Osteocyte (in vitro differentiated cells): ENCODE measurements around the gene ST7. TPM values are rescaled to one million over a fixed set of nuclear protein-coding genes. Genes with fewer than 3 reads are reported as not detected.
A peak's percentile ranks its signal among the peaks of the same experiment; 100 is the strongest.
"Not testable (repeated sequence)": the region's sequence is repeated elsewhere in the genome, so short reads cannot be mapped to it uniquely, and the experiment has no call there.

Source experiments
- DNase-seq: peaks from one replicate; pipeline ENCODE4 v3.0.0; 2021; ENCODE audit warnings: mixed read lengths; ENCODE audit not compliant: unreplicated experiment; ENCODE audit errors: extremely low spot score
- H3K27ac Mint-ChIP-seq: one replicate; pipeline ENCODE4 v1.8.0; 2021; ENCODE audit warnings: mild to moderate bottlenecking, mixed read lengths; ENCODE audit not compliant: unreplicated experiment
- H3K27me3 Mint-ChIP-seq: one replicate; pipeline ENCODE4 v1.8.0; 2021; ENCODE audit warnings: mixed read lengths; ENCODE audit not compliant: unreplicated experiment
- H3K36me3 Mint-ChIP-seq: one replicate; pipeline ENCODE4 v1.8.0; 2021; ENCODE audit warnings: mixed read lengths; ENCODE audit not compliant: unreplicated experiment
- H3K4me1 Mint-ChIP-seq: one replicate; pipeline ENCODE4 v1.8.0; 2021; ENCODE audit warnings: mixed read lengths; ENCODE audit not compliant: unreplicated experiment
- H3K4me3 Mint-ChIP-seq: one replicate; pipeline ENCODE4 v1.8.0; 2021; ENCODE audit warnings: mild to moderate bottlenecking, moderate library complexity, mixed read lengths; ENCODE audit not compliant: unreplicated experiment
- H3K9me3 Mint-ChIP-seq: one replicate; pipeline ENCODE4 v1.8.0; 2021; ENCODE audit warnings: mixed read lengths; ENCODE audit not compliant: unreplicated experiment
- total RNA-seq: library from RNA; stranded (reverse); gene quantifications from 2 replicates; pipeline ENCODE4 v1.2.1, GENCODE V29; 2021
- TF ChIP-seq, protein P1 (sequence below): fragments of 200-600 bp; sonication (generic); IDR thresholded peaks from 2 replicates; pipeline ENCODE4 v1.5.0; 2021; ENCODE audit warnings: antibody characterized with exemption, mild to moderate bottlenecking, moderate library complexity

Gene ST7
- total RNA-seq, 1 donor from 2014 or later: 68.5 TPM

DNA sequence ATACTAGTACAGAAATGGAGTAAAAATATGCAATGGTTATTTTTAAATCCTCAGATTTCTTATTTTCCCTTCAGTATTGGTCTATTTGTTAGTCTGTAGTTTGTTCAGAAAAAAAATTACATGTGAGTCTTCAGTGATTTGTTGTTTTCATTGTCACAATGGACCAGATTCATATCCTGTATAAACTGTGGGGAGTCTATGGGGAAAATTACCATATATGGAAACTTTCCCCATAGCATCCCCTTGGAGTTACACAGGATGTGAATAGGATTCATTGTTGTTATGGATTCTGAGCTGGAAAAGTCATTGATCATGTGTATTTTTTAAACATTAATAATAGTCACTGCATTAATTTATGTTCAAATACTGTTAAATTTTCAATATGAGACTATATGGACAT, 72.6 kb downstream of the ST7 start:
- Mint-ChIP-seq H3K36me3 (peaks cover 25% of the 10 kb centered on the region), H3K4me3 (no peak overlapping the region), H3K9me3 (peaks cover 10% of the 10 kb centered on the region), H3K27me3 (no peaks in the 10 kb centered on the region), H3K4me1 (peaks cover 52% of the 10 kb centered on the region), H3K27ac (peak overlapping the region; percentile 66)
- TF ChIP-seq, protein P1, sequence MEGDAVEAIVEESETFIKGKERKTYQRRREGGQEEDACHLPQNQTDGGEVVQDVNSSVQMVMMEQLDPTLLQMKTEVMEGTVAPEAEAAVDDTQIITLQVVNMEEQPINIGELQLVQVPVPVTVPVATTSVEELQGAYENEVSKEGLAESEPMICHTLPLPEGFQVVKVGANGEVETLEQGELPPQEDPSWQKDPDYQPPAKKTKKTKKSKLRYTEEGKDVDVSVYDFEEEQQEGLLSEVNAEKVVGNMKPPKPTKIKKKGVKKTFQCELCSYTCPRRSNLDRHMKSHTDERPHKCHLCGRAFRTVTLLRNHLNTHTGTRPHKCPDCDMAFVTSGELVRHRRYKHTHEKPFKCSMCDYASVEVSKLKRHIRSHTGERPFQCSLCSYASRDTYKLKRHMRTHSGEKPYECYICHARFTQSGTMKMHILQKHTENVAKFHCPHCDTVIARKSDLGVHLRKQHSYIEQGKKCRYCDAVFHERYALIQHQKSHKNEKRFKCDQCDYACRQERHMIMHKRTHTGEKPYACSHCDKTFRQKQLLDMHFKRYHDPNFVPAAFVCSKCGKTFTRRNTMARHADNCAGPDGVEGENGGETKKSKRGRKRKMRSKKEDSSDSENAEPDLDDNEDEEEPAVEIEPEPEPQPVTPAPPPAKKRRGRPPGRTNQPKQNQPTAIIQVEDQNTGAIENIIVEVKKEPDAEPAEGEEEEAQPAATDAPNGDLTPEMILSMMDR: no peak
- DNase-seq: no peak

DNA sequence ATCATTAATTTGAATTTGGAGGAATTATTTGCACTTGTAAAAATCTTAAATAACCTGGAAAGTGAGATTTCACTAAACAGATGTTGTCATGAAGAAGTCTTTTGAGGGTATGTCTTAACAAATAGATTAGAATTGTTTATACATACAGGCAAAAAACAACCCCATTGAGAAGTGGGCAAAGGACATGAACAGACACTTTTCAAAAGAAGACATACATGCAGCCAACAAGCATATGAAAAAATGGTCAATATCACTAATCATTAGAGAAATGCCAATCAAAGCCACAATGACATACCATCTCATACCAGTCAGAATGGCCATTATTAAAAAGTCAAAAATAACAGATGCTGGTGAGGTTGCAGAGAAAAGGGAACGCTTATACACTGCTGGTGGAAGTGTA, 77.0 kb downstream of the ST7 start:
- Mint-ChIP-seq H3K9me3 (peaks cover 10% of the 10 kb centered on the region), H3K36me3 (peaks cover 22% of the 10 kb centered on the region), H3K4me1 (peaks cover 37% of the 10 kb centered on the region)
- H3K27me3 Mint-ChIP-seq, H3K4me3 Mint-ChIP-seq, H3K27ac Mint-ChIP-seq, DNase-seq: not testable (repeated sequence)

DNA sequence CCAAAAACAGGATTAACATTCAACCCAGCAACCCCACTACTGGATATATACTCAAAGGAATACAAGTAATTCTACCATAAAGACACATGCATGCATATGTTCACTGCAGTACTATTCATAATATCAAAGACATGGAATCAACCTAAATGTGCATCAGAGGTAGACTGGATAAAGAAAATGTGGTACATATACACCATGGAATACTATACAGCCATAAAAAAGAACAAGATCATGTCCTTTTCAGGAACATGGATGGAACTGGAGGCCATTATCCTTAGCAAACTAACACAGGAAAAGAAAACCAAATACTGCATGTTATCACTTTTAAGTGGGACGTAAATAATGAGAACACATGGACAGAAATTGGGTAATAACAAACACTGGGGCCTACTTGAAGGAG, 77.5 kb downstream of the ST7 start:
- H3K4me1 Mint-ChIP-seq: peaks cover 37% of the 10 kb centered on the region
- DNase-seq, H3K27me3 Mint-ChIP-seq, H3K4me3 Mint-ChIP-seq, H3K27ac Mint-ChIP-seq: not testable (repeated sequence)
- H3K36me3 Mint-ChIP-seq: peaks cover 22% of the 10 kb centered on the region
- H3K9me3 Mint-ChIP-seq: peaks cover 10% of the 10 kb centered on the region

DNA sequence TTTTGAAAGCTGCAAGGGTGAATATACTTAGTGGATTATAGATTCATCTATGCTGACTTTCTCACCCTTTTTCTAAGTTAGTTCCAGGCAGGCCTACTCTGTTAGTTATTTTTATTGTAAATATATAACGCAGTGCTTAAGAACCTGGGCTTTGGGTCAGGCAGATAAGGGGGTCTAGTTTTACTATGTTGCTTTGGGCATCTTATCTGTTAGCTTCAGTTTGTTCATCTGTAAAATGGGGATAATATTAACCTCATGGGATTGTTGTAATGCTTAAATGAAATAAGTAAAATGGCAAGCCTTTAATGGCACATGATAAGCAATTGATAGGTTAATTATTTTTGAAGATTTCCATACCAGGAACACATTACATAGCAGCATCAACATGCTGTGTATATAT, 79.5 kb downstream of the ST7 start:
- peaks cover 10% of the 10 kb centered on the region for H3K9me3 Mint-ChIP-seq
- H3K36me3 Mint-ChIP-seq: peaks cover 23% of the 10 kb centered on the region
- no peak for DNase-seq
- peaks cover 36% of the 10 kb centered on the region for H3K4me1 Mint-ChIP-seq
- H3K4me3 Mint-ChIP-seq: no peak overlapping the region
- H3K27me3 Mint-ChIP-seq: no peaks in the 10 kb centered on the region
- TF ChIP-seq, protein P1: no peak
- no peak overlapping the region for H3K27ac Mint-ChIP-seq

DNA sequence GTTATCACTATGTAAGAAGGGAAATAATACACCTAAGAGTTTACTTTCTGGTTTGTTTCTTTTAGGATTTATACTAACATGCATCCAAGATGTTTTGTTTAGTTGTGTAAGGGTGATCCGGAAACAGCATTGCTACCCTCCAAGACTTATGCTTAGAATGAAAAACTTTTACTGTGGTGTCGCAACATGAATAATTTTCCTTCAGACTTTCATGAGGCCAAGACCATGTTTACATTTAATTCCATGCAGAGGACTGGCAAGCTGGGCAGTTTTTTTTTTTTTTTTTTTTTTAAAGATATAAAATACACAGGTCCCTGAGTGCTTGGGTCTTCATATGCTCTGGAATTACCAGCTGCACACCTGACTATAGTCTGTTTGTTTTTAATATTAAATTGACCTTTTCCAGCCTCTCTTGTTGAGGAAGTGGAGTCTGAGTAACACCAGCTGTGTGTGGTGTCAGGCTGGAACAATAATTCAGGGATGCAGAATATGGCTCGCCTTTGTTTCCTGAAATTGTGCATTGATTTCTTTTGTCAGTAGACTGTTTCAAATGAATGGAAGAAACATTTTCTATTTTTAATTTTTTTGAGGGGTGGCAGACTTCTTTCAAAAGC, 81.7 kb downstream of the ST7 start:
- DNase-seq: no peak
- Mint-ChIP-seq H3K27me3 (no peaks in the 10 kb centered on the region), H3K4me1 (peaks cover 37% of the 10 kb centered on the region), H3K36me3 (peaks cover 20% of the 10 kb centered on the region), H3K27ac (peak overlapping the region; percentile 57), H3K9me3 (peaks cover under 1% of the 10 kb centered on the region), H3K4me3 (no peak overlapping the region)
- TF ChIP-seq, protein P1: no peak

DNA sequence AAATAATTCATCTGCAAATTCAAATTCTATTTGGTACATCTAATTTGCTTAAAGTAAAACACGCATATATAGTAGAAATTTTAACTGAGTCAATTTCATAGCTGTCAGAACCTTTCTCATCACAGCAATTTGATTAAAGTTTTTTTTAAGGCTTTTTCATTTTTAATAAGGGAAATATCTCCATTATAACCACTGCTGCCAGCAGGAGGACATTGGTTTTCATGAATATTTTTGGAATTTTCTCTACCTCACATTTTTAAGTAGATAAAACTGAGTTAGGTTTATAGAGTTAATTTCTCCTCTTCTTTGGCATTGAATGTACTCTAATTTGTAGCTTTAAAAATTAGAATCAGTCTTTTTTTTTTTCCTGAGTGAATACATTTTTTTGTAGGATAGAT, 82.2 kb downstream of the ST7 start:
- H3K9me3 Mint-ChIP-seq: no peaks in the 10 kb centered on the region
- no peak for DNase-seq
- peak overlapping the region; percentile 57 for H3K27ac Mint-ChIP-seq
- H3K4me1 Mint-ChIP-seq: peaks cover 38% of the 10 kb centered on the region
- TF ChIP-seq, protein P1: peak; percentile 19
- H3K36me3 Mint-ChIP-seq: peaks cover 18% of the 10 kb centered on the region
- H3K4me3 Mint-ChIP-seq: no peak overlapping the region
- H3K27me3 Mint-ChIP-seq: no peaks in the 10 kb centered on the region
